GM18858 (cell line): ENCODE data around the gene TM4SF20.
"Not testable (repeated sequence)": the region's sequence is repeated elsewhere in the genome, so short reads cannot be mapped to it uniquely, and the experiment has no call there.

ENCODE experiments used
- ATAC-seq: cut with Tn5 transposase; IDR thresholded peaks from one replicate; pipeline ENCODE4 v1.9.1; 2021; ENCODE audit not compliant: unreplicated experiment

The TM4SF20 gene

DNA sequence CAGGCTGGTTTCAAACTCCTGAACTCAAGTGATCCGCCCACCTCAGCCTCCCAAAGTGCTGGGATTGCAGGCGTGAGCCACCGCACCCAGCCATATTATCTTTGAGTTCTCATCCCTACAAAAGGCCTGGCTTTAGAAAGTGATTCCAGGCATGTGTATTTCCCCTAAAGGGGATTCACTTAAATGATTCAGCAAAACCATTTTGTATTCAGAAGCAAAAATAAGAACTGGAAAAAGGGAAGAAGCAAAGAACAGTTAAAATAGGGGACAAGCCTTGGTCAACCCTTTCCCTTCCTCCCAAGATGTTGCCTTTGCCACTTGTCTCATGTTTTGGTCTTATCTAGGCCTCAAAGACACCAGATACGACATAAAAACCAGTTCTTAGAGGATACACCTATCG, 10.5 kb downstream of the TM4SF20 start:
- no peak for ATAC-seq

DNA sequence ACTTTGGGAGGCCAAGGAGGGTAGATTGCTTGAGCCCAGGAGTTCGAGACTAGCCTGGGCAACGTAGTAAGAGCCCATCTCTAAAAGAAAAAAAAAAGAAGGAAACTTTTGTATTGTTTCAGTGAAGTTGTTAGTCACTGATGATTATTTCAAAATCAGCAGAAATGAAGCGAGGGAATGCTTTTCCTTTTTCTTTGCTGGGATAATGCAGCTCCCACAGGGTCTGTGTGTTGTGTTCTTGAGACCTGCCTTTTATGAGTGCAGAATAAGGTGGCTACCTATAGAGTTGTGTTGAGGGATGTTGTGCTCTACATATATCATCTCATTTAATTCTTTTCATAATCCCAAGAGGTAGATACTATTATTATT, 11.7 kb downstream of the TM4SF20 start:
- ATAC-seq: no peak

DNA sequence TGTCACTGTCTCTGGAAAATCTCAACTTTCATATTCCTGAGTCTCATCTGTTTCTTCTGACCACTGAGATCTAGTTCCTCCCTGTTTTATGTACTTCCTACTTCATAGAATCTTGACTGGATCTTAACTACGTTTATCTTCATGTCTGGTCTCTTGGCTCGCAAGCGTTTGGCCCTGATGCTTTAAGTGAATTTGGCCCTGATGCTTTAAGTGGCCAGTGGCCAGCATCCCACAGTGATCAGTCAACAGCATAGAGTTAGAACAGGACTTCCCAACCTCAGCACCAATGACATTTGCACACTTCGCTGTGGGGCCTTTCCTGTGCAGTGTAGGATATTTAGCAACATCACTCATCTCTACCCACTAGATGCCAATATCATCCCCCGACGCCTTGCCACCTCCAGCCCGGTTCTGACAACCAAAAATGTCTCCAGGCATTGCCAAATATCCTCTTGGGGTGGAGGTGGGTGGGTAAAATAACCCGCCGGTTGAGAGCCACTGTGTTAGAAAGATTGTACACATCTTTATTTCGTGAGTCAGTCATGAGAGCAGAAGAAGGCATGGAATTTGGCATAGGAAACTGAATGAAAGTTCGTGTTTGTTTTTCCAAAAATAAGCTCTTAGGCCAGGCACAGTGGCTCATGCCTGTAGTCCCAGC, 12.2 kb downstream of the TM4SF20 start:
- ATAC-seq: no peak

DNA sequence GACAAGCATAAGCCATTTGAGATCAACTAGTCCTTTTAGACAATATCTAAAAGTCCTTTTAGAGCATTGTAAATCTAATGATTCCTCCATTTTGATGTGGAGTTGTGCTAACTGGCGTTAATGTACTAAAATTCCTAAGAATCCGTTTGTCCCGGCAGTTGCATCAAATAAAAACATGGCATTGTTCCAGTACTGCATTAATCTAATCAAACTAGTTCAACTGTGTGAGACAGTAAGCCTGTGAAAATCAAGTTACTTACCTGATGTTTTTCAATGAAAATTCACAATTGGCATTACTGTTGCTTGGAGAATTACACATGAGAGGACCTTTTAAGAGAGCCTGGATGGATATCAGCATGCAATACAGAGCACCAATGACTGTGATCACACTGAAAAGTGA, 13.3 kb downstream of the TM4SF20 start:
- no peak for ATAC-seq

DNA sequence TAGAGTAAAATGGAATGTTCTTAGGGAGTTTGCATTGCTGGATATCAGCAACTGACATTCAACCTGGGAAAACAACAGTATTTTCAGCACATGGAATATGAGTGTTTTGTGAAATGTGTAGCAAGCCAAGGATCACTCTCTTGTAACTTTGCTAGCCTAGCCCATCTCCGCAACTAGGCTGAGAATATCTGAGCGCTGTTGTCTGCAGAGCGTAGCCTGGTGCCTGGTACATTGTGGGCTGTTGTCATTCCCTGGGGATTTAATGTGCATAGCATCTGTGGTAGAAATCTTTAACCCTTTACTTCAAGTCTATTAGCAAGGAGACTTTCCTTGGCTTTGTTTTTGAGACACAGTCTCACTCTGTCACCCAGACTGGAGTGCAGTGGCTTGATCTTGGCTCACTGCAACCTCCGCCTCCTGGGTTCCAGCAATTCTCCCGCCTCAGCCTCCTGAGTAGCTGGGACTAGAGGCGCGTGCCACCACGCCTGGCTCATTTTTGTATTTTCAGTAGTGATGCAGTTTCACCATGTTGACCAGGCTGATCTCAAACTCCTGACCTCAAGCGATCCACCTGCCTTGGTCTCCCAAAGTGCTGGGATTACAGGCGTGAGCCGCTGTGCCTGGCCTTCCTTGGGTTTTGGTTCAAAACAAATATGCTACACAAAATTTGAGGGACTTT, 14.4 kb downstream of the TM4SF20 start:
- ATAC-seq: not testable (repeated sequence)

DNA sequence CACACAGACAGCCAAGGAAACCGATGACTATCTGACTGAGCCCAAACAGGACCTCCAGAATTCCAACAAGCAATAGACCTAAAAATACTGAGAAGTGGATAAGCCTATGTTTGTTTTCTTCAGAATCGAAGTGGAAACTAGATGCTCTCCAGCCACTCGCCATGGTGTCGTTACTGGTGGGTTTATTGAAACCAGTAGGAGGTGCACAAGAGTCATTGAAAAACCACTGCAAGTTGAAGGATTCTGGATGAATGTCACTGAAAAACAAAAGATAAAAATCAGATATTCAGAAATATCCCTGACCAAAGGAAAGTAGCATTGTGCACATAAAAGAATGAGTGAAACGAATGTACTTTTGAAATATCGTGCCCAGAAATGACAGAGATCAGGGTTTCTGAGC, 15.3 kb downstream of the TM4SF20 start:
- ATAC-seq: no peak

DNA sequence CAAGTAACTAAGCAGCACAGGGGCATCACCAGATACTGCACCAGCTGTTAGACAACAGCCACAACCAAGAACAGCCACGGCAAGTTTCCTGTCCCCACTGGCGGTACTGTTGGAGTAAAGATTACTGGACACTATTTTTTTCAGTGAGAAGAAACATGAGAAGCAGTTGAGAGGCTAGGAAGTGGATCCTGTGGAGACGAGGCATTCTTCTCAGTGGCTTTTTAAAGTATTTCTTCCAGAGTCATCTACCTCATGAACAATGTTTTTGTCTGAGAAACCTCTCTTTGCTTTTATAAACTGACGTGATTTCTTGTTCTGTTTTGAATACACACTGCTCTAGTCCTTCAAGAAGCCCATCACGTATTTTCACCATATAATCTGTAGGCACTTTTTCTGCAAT, 18.8 kb downstream of the TM4SF20 start:
- no peak for ATAC-seq

DNA sequence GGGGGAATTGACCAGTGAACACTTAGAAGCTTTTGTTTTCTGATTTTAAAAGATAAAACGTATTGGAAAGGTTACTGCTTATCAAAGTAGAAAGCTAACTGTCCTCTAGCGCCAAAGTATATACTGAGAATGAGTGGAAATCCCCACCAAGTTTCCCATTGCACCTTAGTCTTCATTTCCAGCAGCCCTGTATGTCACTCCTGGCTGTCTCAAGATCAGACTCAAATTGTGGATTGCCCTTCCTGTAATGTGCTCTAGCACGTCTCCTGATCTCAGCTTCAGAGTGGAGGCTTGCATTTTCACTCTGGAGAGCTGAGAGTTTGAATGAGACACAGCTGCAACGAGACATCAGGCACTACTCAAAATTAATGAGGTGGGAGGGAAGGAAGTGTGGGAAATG, 27.5 kb downstream of the TM4SF20 start:
- peak; percentile 61 for ATAC-seq

DNA sequence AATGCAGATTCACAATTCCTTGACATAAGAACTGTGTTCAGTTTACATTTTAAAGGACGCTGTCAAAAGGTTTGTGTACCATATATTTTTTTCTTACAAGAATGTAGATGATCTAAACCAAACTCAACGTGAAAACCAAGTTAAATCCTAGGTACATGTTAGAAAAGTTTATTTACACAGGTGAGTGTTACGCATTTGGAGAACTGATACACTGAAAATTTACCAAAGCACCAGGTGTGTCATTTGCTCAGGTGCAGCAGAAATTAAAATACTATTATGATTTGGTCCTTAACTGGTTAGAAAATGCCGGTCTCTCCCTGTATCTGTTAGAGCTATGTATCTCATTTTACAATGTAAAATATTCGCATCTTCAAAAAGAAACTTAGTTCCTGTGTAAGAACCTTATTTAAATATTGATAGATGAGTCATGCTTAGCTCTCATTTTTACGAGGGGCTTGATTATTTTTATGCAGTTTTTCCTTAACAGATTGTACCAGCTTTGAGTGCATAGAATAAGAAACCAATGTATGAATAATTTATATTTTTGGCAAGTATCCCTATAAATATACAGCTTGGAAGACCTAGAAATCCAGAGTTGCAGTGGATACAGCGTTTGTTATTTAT, 29.0 kb downstream of the TM4SF20 start:
- no peak for ATAC-seq

DNA sequence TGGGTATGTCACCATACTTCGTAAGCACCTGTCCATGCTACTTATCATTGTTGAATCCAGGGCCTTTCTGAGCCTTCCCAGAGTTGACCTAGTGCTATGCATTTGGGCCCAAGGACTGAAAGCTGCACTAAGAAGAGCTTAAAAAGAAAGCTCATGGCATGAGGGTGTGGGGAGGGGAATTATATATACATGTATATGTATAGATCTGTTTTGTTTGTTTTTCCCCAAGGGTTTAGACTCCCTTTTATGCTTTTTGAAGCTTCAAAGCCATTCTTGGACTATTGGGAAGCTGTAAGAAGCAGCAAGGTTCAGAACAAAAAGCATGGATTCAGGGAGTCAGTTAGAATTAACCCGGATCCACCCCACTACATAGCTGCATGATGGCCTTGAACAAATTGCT, 30.8 kb downstream of the TM4SF20 start:
- no peak for ATAC-seq

DNA sequence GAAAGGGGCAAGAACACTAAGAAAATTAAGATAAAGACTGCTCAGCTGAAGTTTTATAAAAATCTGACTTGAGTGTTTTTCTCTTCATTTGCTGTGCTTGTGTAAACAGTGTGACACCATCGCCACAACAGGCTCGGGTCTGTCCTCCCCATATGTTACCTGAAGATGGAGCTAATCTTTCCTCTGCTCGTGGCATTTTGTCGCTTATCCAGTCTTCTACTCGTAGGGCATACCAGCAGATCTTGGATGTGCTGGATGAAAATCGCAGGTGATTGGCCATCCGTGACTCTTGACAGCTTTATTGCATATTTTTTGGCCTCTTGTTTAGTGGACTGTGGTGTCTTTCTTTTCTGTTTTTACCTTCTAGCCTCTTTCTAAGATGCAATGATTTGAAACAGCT, 32.0 kb downstream of the TM4SF20 start:
- no peak for ATAC-seq

DNA sequence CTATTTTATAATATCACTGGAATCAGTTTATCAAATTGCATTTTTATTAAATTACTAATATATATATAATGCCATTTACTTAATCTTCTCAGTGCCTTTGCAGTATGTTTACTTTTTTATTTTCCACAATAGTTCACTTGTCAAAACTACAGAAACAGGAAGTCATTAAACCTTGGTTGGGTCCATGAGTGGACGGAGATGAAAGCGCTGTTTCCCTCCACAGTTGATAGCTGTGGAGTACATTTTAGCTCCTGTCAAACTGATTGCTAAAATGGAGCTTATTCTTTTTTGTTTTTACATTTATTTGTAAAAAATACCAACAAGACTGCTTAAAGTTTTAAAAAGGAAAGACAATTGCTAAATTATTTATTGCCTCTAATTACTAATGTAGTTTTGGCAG, 34.9 kb downstream of the TM4SF20 start:
- no peak for ATAC-seq

DNA sequence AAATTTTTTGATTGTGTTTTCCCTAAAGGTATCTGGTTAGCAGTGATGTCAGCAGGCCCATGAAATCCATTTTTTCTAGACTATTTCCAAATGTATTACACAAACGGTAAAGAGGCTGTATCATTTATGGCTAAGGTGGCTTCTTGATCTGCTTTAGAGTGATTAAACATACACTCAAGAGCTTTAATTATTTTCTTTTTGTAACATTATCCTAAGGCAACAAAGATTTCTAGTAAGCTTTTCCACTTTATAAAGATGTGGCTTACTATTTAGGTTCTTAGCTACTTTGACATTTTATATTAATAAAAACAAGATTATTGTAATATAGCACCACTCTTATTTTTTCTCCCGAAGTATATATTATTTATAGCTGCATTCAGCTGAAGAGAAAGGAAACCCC, 37.6 kb downstream of the TM4SF20 start:
- no peak for ATAC-seq

DNA sequence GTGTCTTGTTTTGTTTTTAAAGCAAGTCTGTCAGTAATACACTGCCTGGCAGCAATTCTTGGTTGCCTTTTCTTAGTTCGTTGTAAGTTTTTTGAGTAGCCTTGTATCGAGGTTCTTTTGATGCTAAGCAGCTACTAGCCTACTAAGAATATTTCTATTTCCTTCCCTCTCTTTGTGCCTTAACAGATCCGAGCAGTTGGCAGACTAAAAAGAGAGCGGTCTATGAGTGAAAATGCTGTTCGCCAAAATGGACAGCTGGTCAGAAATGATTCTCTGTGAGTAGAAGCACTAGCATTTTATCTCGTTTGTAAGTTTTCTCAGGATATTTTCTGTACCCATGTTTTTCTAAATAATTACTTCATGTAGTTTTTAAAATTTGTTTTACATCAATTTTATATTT, 39.0 kb downstream of the TM4SF20 start:
- no peak for ATAC-seq

DNA sequence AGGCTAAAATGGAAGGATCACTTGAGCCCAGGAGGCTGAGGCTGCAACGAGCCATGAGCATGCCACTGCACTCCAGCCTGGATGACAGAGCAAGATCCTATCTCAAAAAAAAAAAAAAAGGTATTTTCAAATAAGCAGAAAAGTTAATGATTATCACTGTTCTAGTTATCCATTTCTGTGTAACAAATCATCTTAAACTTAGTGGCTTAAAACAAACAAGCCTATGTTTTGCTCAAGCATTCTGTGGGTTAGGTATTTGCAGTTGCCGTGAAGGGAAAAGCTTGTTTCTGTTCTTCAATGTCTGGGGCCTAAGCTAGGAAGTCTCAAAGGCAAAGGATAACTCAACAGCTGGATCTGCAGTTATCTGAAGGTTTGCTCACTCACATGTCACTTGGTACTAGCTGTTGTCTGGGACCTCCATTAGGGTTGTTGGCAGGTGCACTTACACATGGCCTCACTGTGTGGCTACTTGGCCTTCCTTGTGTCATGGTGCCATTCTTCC, 40.0 kb downstream of the TM4SF20 start:
- no peak for ATAC-seq

DNA sequence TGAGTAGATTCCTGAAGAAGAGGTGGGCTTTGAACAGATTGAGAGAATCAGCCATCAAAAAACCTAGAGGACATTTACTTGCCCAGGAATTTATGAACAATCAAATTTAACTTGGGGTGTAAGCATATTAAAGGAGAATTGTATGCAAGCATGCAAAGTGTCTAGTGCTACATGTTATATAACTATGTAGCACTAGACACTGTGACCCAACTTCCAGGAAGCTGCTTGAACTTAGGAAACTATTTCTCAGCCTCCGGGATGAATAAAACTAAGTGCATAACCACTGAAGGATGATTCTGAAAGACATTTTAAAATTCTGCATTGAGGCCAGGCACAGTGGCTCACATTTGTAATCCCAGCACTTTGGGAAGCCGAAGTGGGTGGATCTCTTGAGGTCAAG, 41.7 kb downstream of the TM4SF20 start:
- no peak for ATAC-seq

DNA sequence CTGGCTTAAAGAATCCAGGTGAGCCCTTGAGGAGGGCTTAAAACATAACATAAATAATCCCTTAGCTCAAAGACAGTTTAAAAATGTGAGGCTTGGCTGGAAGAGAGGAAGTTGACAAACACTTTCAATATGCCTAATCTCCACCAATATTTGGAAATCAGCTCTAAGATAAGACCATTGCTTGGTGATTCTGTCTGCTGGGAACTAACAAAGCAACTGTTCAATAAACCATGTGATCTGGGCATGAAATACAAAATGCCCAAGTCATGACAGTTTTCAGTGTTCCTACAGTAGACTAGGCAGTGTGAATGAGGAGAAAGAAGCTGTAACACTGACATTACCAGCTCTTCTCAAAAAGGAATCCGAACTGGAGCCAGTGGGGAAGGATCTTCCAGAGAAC, 43.4 kb downstream of the TM4SF20 start:
- ATAC-seq: no peak

DNA sequence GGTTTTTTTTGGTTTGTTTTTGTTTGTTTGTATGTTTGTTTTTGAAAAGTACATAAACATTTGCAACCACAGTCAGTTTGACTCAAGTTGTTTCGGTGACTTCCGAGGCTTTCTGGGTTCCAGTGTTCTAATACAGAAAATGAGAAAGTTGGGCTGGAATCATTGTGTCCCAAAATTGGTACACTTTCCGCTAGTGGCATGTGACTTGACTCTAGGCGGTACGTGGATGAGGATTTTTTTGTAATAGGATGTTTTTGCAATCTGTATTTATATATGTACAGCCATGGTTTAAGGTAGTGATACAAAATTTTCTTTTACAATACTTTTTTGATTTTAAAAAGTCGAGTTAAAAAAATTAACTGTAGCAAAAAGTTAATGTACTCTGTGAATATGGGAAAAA, 52.3 kb downstream of the TM4SF20 start:
- ATAC-seq: no peak

DNA sequence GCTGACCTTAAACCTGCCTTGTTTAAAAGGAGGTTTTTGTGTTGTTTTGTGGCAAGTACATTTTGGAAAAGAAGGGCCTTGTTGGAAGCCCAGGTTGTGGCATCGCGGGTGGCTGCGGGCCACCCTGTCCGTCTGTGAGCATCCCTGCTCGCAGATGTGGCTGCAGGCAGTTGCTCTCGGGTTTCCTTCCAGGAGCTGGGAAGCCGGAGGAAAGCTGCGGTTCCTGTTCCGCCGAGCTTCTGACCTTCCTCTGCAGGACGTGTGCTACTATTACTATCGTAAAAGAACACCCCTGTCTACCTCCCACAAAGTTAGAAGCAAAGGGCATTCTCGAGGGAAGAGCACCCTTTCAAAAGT, 53.3 kb downstream of the TM4SF20 start:
- peak; percentile 0 for ATAC-seq

DNA sequence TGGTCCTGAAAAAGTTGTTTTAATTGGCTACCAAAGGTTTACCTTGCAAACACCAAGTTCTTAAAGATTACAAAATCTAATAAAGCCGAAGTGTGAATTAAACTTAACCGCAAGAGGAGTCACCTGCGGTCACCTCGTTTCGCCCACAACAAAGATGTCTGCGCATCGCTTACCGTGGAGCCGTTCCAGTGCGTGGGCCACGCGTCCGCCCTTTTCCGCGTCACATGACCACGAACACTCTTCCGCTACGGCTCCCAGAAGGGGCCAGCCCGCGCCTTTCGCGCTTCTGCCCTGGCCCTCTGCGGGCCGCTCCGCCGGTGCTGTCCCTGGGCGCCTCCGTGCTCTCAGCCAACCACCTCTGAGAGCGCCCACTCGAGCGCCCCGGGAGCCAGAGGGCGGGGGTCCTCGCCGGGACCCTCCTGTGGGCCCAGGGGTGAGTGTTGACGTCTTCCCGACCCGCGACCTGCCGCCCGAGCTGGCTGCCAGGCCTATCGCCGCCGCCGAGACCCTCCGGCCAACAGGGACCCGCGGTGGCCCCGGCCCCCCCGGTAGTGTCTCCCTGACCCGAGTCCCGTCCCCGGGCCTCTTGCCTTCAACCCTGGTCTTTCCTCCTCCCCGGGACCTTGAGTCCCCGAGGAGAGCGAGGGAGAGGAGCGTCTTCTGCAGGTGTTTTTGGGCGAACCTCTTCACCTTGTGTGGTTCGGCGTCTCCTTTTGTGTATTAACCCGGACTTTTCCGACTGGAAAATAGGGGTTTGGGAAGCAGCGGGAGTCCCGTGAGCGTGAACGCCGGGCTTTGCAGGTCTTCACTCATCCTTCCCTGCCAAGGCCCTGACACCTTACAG, 53.9 kb downstream of the TM4SF20 start, which contains the start of gene MFF:
Gene MFF, plus strand, starts transcription at position 257 of the 844 bp plus-strand sequence. CDS start 5,415 bp downstream, outside the sequence.
- ATAC-seq: peak; percentile 94

DNA sequence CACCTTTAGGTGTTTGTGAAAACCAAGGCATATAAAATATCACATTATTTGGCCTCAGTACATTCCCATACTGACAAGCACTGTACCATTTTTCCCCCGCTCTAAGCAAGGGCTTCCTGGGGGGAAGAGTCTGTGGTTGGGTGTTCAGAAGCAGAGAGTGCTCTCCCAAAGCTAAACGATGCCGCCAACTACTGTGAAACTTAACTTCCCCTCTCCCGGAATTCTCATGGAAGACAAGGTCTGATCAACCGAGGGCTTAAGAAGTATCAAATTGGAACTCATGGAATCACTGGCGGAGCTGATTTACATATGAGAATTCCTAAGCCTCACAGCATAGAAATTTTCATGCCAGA, 54.5 kb downstream of the TM4SF20 start:
- ATAC-seq: no peak

DNA sequence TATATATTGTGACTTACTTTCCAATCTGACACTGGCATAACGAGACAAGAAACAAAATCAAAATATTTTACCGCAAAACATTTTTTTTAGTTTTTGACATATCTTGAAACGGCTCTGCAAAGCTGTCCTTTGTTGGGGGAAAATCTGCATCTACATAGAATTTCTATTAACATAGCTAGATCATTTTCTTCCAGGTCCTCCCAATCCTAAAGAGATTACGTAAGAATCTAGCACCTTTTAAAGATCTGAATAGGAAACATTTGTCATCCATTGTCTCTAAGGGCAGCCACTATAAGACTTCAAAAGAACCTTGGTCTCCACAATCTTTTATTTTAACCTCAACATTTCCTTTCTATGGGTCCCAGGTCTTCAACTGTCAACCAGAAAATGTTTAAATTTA, 55.3 kb downstream of the TM4SF20 start:
- no peak for ATAC-seq
